K562 (cell line): Measurements from ENCODE around the gene COX15. TPM values are rescaled to one million over a fixed set of nuclear protein-coding genes. Genes with fewer than 3 reads are reported as not detected.

Experiments
- ATAC-seq: fragments of 200-7000 bp; cut with Tn5 transposase; 3 replicates; pipeline ENCODE4 v1.9.1; 2020; ENCODE audit warnings: moderate library complexity
- BruUV-seq: library from RNA; stranded (reverse); fragments of 400-500 nt; replicated peaks from 2 replicates; lab custom pipeline; 2021; lab: Mats Ljungman, UMichigan
- CTCF ChIA-PET: fragments of 300-600 bp; formaldehyde crosslinking; extraction: SDS; loops from one replicate; lab custom pipeline; 2021; ENCODE audit warnings: low intra/inter-chr PET ratio; lab: Yijun Ruan, JAX
- POLR2A ChIA-PET: fragments of 300-600, 350-650 bp; sonication (Branson Sonifier 250); formaldehyde crosslinking; extraction: SDS; loops from one replicate; lab custom pipeline; 2021; ENCODE audit warnings: antibody characterized with exemption, inconsistent platforms; lab: Yijun Ruan, JAX
- DNase-seq, 4 experiments: peaks; one replicate each; pipeline versions ENCODE4 v3.0.0 to v3.0.0-alpha.2; 2011 to 2018; ENCODE audit warnings: low spot score in 3 of 4, mixed read lengths in 3 of 4; ENCODE audit errors: extremely low read depth in 1 of 4
- FAIRE-seq: peaks from 2 replicates; lab custom pipeline; 2011; peaks lifted over from hg19 to GRCh38; lab: Jason Lieb, UNC
- H2AFZ ChIP-seq: 2 replicates; pipeline ENCODE4 v1.6.0; 2011; ENCODE audit warnings: low read depth, low read length, control low read depth, inconsistent platforms
- H3K27ac ChIP-seq: fragments of 200-600 bp; 3 replicates; pipeline ENCODE4 v1.8.0; 2011; ENCODE audit warnings: low read depth, mild to moderate bottlenecking, control low read depth, inconsistent platforms, low read length, moderate library complexity, mixed read lengths; ENCODE audit errors: extremely low read depth
- H3K27me3 ChIP-seq, 2 experiments: fragments of 300-600 bp in 1 of 2; 2 replicates in 1 of 2; 3 replicates in 1 of 2; pipeline versions ENCODE4 v1.6.0 to v1.8.0; 2011; ENCODE audit warnings: inconsistent platforms in 2 of 2, low read length in 2 of 2, mild to moderate bottlenecking in 1 of 2, mixed read lengths in 1 of 2, moderate library complexity in 1 of 2; ENCODE audit not compliant: control insufficient read depth in 2 of 2, insufficient read depth in 2 of 2
- H3K36me3 ChIP-seq: fragments of 300-600 bp; 3 replicates; pipeline ENCODE4 v1.8.0; 2011; ENCODE audit warnings: mild to moderate bottlenecking, low read length, inconsistent platforms; ENCODE audit not compliant: control insufficient read depth, insufficient read depth
- H3K4me1 ChIP-seq, 2 experiments: fragments of 200-600 bp in 1 of 2; replicated peaks in 1 of 2; 2 replicates in 1 of 2; 3 replicates in 1 of 2; pipeline versions ENCODE4 v1.5.1 to v1.8.0; 2011; ENCODE audit warnings: inconsistent platforms in 2 of 2, low read length in 2 of 2, mild to moderate bottlenecking in 1 of 2, mixed read lengths in 1 of 2, moderate library complexity in 1 of 2; ENCODE audit not compliant: control insufficient read depth in 2 of 2, insufficient read depth in 2 of 2
- H3K4me2 ChIP-seq: 2 replicates; pipeline ENCODE4 v1.6.1; 2011; ENCODE audit warnings: low read length, control low read depth, inconsistent platforms, mixed read lengths; ENCODE audit not compliant: insufficient read depth
- H3K4me3 ChIP-seq: fragments of 200-600 bp; sonication (generic), shearing (Covaris generic); 2 replicates; pipeline ENCODE4 v1.5.1; 2016; ENCODE audit warnings: control low read depth, inconsistent platforms
- H3K79me2 ChIP-seq: fragments of 200-600 bp; 3 replicates; pipeline ENCODE4 v1.8.0; 2011; ENCODE audit warnings: low read length, inconsistent platforms; ENCODE audit not compliant: control insufficient read depth, insufficient read depth
- H3K9ac ChIP-seq, 2 experiments: 2 replicates each; pipeline versions ENCODE4 v1.6.0 to v1.6.1; 2011; ENCODE audit warnings: low read depth in 2 of 2, low read length in 2 of 2, control low read depth in 1 of 2, inconsistent platforms in 1 of 2, mild to moderate bottlenecking in 1 of 2, mixed read lengths in 1 of 2; ENCODE audit not compliant: insufficient read depth in 1 of 2
- H3K9me1 ChIP-seq: one replicate; pipeline ENCODE4 v1.6.0; 2011; ENCODE audit warnings: inconsistent platforms, mild to moderate bottlenecking, low read length, moderate library complexity; ENCODE audit not compliant: control insufficient read depth, insufficient read depth
- H3K9me3 ChIP-seq: replicated peaks from 2 replicates; pipeline ENCODE4 v1.5.1; 2011; ENCODE audit warnings: low read depth, low read length, inconsistent platforms; ENCODE audit not compliant: control insufficient read depth, insufficient read depth
- H4K20me1 ChIP-seq: replicated peaks from 2 replicates; pipeline ENCODE4 v1.6.1; 2011; ENCODE audit warnings: low read length, inconsistent platforms, mixed read lengths; ENCODE audit not compliant: control insufficient read depth, insufficient read depth
- C11orf30 ChIP-seq: fragments of 450-650 bp; IDR thresholded peaks from 2 replicates; pipeline ENCODE4 v1.6.1; 2016; ENCODE audit warnings: low read depth, mild to moderate bottlenecking
- FIP1L1 ChIP-seq: fragments of 200-400 bp; formaldehyde crosslinking; IDR thresholded peaks from 2 replicates; pipeline ENCODE4 v1.6.1; 2018; ENCODE audit warnings: mild to moderate bottlenecking, low read depth, low read length; ENCODE audit not compliant: poor library complexity, severe bottlenecking
- RREB1 ChIP-seq: fragments of 250-450 bp; sonication (Bioruptor Pico); IDR thresholded peaks from 2 replicates; pipeline ENCODE4 v1.4.0; 2020
- WGBS: fragments of 100-300 bp; shearing (Covaris generic); methylation state at CpG from one replicate; pipeline ENCODE4 v1.1.6; 2016; ENCODE audit warnings: low coverage, mixed read lengths; ENCODE audit not compliant: insufficient coverage; ENCODE audit errors: missing lambda C conversion rate; 5-methylcytosine and 5-hydroxymethylcytosine counted together
- in situ Hi-C: fragments of 300-500 bp; cut with MboI; formaldehyde crosslinking; loops from 4 replicates; pipeline ENCODE4 v1.15.0; 2018; ENCODE audit warnings: inconsistent platforms, mixed read lengths
- intact Hi-C: fragments of 100-400 bp; cut with micrococcal nuclease; formaldehyde crosslinking; loops from 2 replicates; pipeline ENCODE4 v1.14.2; 2022
- polyA plus RNA-seq, 8 experiments: library from polyadenylated mRNA; depleted of rRNA in 4 of 8; stranded (reverse) in 5 of 8; unstranded in 3 of 8; fragments of >200 nt; fragmentation: Nextera tagmentation in 2 of 8; fragmentation: Illumina TruSeq in 1 of 8; extraction: Ambion mirVana in 2 of 8; extraction: Trizol in 1 of 8; gene quantifications; 2 replicates each; pipeline versions ENCODE4 v1.2.1 to v1.2.3, GENCODE V29; 2011 to 2014; ENCODE audit warnings: inconsistent platforms in 1 of 8, missing spikeins in 1 of 8
- total RNA-seq, 7 experiments: library from RNA; depleted of rRNA in 6 of 7; stranded (reverse); fragments of >200 nt in 6 of 7; fragmentation: Illumina TruSeq in 2 of 7; extraction: Trizol in 2 of 7; gene quantifications; 2 replicates each; pipeline versions ENCODE4 v1.2.1 to v1.2.3, GENCODE V29; 2011 to 2021; ENCODE audit warnings: low replicate concordance in 1 of 7

The COX15 gene
- total and polyA plus RNA-seq, 9 of the 15 experiments (the other 6 are each of a cell fraction or from before 2014, with no cell fraction given): 17.4 to 45.1 (median 23.7) TPM

DNA sequence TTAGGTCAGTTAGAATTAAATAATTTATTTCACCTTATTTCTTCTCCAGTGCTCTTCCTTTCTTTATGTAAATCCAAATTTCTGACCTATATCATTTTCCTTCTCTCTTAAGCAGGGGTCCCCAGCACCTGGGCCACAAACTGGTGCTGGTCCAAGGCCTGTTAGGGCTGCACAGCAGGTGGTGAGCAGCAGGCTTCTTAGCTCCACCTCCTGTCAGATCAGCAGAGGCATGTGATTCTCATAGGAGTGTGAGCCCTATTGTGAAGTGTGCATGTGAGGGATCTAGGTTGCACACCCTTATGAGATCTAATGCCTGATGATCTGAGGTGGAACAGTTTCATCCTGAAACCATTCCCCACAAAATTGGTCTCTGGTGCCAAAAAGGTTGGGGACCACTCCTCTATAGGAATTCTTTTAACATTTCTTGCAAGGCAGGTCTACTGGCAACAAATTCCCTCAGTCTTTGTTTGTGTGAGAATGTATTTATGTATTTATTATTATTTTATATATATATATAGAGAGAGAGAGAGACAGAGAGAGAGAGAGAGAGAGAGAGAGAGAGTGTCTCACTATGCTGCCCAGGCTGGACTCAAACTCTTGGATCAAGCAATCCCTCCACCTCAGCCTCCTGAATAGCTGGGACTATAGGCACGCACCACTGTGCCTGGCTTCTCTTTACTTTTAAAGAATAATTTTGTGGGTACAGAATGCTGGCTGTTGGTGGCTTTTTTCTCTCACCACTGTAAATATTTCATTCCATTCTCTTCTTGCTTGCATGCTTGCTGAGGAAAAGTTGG, 46.2 kb upstream of the COX15 start:
- DNase-seq: peak in 1 of 4 experiments; percentile 9
- BruUV-seq: no TSS peak
- no peak overlapping the region for H3K4me3 ChIP-seq
- no peak overlapping the region for H3K27ac ChIP-seq
- H3K36me3 ChIP-seq: no peaks in the 10 kb centered on the region
- FAIRE-seq: no peak
- no peaks in the 10 kb centered on the region for H4K20me1 ChIP-seq
- H3K9ac ChIP-seq: no peak overlapping the region
- no peaks in the 10 kb centered on the region for H3K9me1 ChIP-seq
- H3K4me1 ChIP-seq: no peaks in the 10 kb centered on the region; a peak in 1 of 5 replicates
- intact Hi-C loops: no loop called here
- WGBS: 0% methylated on average over 1 of the region's 1 CpG
- no peak for TF ChIP-seq C11orf30
- no peak for TF ChIP-seq RREB1 (CRISPR knock-in tag)
- TF ChIP-seq FIP1L1: no peak
- TF ChIP-seq, all 486 proteins: peak for 0
- Histone ChIP-seq H3K79me2 (no peaks in the 10 kb centered on the region), H2AFZ (no peak overlapping the region), H3K4me2 (no peak overlapping the region), H3K9me3 (no peaks in the 10 kb centered on the region), H3K27me3 (no peaks in the 10 kb centered on the region)
- no peak for ATAC-seq
- in situ Hi-C loops: no loop called here
- POLR2A ChIA-PET: no interaction called here
- CTCF ChIA-PET: no interaction called here
